Uterus (tissue), 2 donors: ENCODE results near the gene ZC3H13.

Experiments
- POLR2A ChIP-seq, 2 donors: fragments of 450-650 bp; IDR thresholded peaks; one replicate each; pipeline ENCODE4 v1.6.1; 2016; ENCODE audit warnings: antibody characterized with exemption in 2 of 2, mild to moderate bottlenecking in 1 of 2, moderate library complexity in 1 of 2
- TF ChIP-seq, protein P1 (sequence below), 4 experiments: fragments of 200-600 bp in 2 of 4; fragments of 450-650 bp in 2 of 4; sonication (generic) in 2 of 4; IDR thresholded peaks; one replicate each; pipeline ENCODE4 v1.5.1; 2016 to 2019; ENCODE audit warnings: antibody characterized with exemption in 4 of 4, mild to moderate bottlenecking in 2 of 4, moderate library complexity in 1 of 4

GRCh38 chr13:46071590-46072249, 19.2 kb upstream of the ZC3H13 start:
- TF ChIP-seq, protein P1, sequence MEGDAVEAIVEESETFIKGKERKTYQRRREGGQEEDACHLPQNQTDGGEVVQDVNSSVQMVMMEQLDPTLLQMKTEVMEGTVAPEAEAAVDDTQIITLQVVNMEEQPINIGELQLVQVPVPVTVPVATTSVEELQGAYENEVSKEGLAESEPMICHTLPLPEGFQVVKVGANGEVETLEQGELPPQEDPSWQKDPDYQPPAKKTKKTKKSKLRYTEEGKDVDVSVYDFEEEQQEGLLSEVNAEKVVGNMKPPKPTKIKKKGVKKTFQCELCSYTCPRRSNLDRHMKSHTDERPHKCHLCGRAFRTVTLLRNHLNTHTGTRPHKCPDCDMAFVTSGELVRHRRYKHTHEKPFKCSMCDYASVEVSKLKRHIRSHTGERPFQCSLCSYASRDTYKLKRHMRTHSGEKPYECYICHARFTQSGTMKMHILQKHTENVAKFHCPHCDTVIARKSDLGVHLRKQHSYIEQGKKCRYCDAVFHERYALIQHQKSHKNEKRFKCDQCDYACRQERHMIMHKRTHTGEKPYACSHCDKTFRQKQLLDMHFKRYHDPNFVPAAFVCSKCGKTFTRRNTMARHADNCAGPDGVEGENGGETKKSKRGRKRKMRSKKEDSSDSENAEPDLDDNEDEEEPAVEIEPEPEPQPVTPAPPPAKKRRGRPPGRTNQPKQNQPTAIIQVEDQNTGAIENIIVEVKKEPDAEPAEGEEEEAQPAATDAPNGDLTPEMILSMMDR (IDR thresholded peaks at IDR 0.05), result no peak
- TF ChIP-seq POLR2A (IDR thresholded peaks at IDR 0.05), result no peak
